Common myeloid progenitor, CD34-positive (primary cell): ENCODE results near the gene SPATA19. TPM values are rescaled to one million over a fixed set of nuclear protein-coding genes. Genes with fewer than 3 reads are reported as not detected.

Experiments
- CTCF ChIA-PET: fragments of 350-600 bp; sonication (Branson Sonifier 250); formaldehyde crosslinking; loops from one replicate; lab custom pipeline; 2021; ENCODE audit warnings: antibody characterized with exemption; lab: Charles Lee
- POLR2A ChIA-PET: fragments of 350-600 bp; sonication (Branson Sonifier 250); formaldehyde crosslinking; loops from one replicate; lab custom pipeline; 2021; ENCODE audit warnings: antibody characterized with exemption; lab: Charles Lee
- DNase-seq, 3 donors: peaks; one replicate each; pipeline versions ENCODE4 v3.0.0 to v3.0.0-alpha.2; 2013
- H3K27ac ChIP-seq, 2 experiments: 1 replicate in 1 of 2; 2 replicates in 1 of 2; pipeline ENCODE4 v1.7.0; 2013; ENCODE audit warnings: inconsistent platforms in 2 of 2, low read length in 2 of 2, mild to moderate bottlenecking in 2 of 2, low read depth in 1 of 2, moderate library complexity in 1 of 2; ENCODE audit not compliant: severe bottlenecking in 2 of 2, insufficient read depth in 1 of 2, poor library complexity in 1 of 2
- H3K27me3 ChIP-seq, 5 experiments: replicated peaks in 2 of 5; 1 replicate in 3 of 5; 2 replicates in 2 of 5; pipeline versions ENCODE4 v1.6.1 to v1.7.0; 2013; ENCODE audit warnings: low read length in 4 of 5, mild to moderate bottlenecking in 2 of 5, moderate library complexity in 2 of 5, inconsistent platforms in 1 of 5; ENCODE audit not compliant: insufficient read depth in 5 of 5, control insufficient read depth in 4 of 5
- H3K36me3 ChIP-seq, 4 experiments: 1 replicate in 2 of 4; 2 replicates in 2 of 4; pipeline versions ENCODE4 v1.6.1 to v1.7.0; 2013; ENCODE audit warnings: low read length in 3 of 4, control low read depth in 1 of 4, mild to moderate bottlenecking in 1 of 4; ENCODE audit not compliant: control insufficient read depth in 4 of 4, insufficient read depth in 4 of 4
- H3K4me1 ChIP-seq, 4 experiments: 1 replicate in 3 of 4; 2 replicates in 1 of 4; pipeline versions ENCODE4 v1.6.1 to v1.7.1; 2013; ENCODE audit warnings: low read length in 3 of 4, mild to moderate bottlenecking in 3 of 4, control low read depth in 1 of 4, inconsistent platforms in 1 of 4, moderate library complexity in 1 of 4; ENCODE audit not compliant: control insufficient read depth in 4 of 4, insufficient read depth in 4 of 4; ENCODE audit errors: control extremely low read depth in 1 of 4
- H3K4me3 ChIP-seq, 7 experiments: 1 replicate in 4 of 7; 2 replicates in 3 of 7; pipeline versions ENCODE4 v1.5.1 to v1.7.0; 2013; ENCODE audit warnings: mild to moderate bottlenecking in 7 of 7, low read length in 6 of 7, moderate library complexity in 6 of 7, inconsistent platforms in 2 of 7, low read depth in 2 of 7, control low read depth in 1 of 7; ENCODE audit not compliant: insufficient read depth in 4 of 7, control insufficient read depth in 1 of 7; ENCODE audit errors: extremely low read depth in 1 of 7
- H3K9me3 ChIP-seq, 5 experiments: 1 replicate in 4 of 5; 2 replicates in 1 of 5; pipeline versions ENCODE4 v1.6.1 to v1.7.1; 2013; ENCODE audit warnings: low read length in 4 of 5, mild to moderate bottlenecking in 2 of 5, inconsistent platforms in 1 of 5, low read depth in 1 of 5, moderate library complexity in 1 of 5; ENCODE audit not compliant: control insufficient read depth in 4 of 5, insufficient read depth in 2 of 5; ENCODE audit errors: control extremely low read depth in 1 of 5
- WGBS: methylation state at CpG from one replicate; pipeline ENCODE4 v1.1.5; 2013; ENCODE audit not compliant: insufficient coverage; 5-methylcytosine and 5-hydroxymethylcytosine counted together
- polyA plus RNA-seq: library from polyadenylated mRNA; unstranded; fragments of 120-200 nt; gene quantifications from one replicate; pipeline ENCODE4 v1.2.1, GENCODE V29; 2013

Gene SPATA19, protein sequence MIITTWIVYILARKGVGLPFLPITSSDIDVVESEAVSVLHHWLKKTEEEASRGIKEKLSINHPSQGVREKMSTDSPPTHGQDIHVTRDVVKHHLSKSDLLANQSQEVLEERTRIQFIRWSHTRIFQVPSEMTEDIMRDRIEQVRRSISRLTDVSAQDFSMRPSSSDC
- polyA plus RNA-seq: not detected

DNA sequence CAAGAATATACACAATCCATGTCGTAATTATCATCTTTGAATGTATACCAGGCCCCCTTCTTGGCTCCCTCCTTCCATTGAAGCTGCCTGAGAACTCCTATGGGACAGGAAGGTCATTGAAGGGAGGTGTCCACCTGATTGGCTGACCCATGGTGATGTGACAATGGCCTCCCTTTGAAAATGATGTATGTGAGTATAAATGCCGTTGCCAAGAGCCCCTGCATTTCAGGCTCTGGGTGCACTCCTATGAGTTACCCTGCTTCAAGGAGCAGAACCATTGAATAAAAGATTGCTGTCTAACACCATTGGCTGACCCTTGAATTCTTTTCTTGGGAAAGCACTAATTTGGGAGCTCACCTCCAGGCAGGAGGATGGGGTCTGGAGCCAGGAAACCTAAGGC lies at the start of gene SPATA19:
Gene SPATA19 (minus strand): TSS at position 101 of the 400 bp plus-strand sequence. CDS start 67 bp downstream, at position 34.
- Histone ChIP-seq H3K27me3 (peaks cover 0 to 13% (median 2%) of the 10 kb centered on the region in 5 experiments), H3K4me3 (no peak within 1 kb of the TSS), H3K36me3 (no peaks in the 10 kb centered on the region), H3K4me1 (no peaks in the 10 kb centered on the region), H3K27ac (no peak within 1 kb of the TSS), H3K9me3 (peaks cover 0 to 5% (median 0%) of the 10 kb centered on the region in 5 experiments)
- DNase-seq: no peak
- ChIA-PET POLR2A (no interaction called here), CTCF (interaction anchor here (1.9 kb wide), 1 partner anchor 10 kb away, joined by 5 read pairs; no protein-coding TSS in a partner anchor)
- 100% methylated on average over 1 of the region's 2 CpGs for WGBS

DNA sequence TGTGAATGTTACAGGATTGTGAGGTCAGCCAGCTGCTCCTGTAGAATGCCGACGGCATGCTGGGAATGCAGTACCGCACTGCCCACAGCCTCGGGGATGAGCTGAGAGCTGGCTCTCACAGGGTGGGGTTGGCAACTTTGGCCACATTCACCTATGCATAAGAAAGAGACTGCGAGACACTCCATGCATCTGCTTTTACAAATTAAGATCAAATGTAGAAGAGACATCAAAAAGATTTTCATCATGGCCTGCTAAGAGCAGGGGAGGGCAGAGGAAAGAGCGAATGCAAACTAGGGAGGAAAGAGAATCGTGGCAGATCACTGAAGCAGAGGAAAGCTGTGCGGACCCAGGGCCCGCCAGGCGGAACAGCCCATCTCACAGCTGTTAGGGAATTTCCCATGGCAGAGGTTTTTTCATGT lies 49.8 kb upstream of the SPATA19 start:
- Histone ChIP-seq H3K27me3 (peaks cover 0 to 9% (median 0%) of the 10 kb centered on the region in 5 experiments), H3K27ac (no peak overlapping the region), H3K36me3 (no peaks in the 10 kb centered on the region), H3K4me1 (no peaks in the 10 kb centered on the region), H3K9me3 (no peaks in the 10 kb centered on the region), H3K4me3 (no peak overlapping the region)
- WGBS: 80% methylated on average over 8 of the region's 10 CpGs
- DNase-seq: no peak
- ChIA-PET CTCF (no interaction called here), POLR2A (no interaction called here)

DNA sequence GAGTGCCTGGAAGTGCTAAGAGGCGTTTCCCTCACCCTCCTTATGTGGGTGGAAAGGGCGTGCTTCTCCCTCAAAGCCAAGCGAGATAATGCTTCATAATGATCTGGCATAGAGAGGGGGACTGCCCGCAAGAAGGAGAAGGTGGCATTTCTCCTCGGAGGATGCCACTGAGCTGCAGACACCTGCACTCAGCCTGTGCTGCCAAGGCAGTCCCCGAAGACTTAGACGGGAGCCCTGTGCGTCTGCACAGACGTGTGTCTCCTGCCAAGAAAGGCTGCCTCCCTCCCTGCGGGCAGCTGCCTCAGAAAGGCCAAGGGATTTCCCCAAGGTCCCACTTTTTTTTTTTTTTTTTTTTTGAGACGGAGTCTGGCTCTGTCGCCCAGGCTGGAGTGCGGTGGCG lies 48.1 kb upstream of the SPATA19 start:
- no peaks in the 10 kb centered on the region for H3K36me3 ChIP-seq
- no peaks in the 10 kb centered on the region for H3K9me3 ChIP-seq
- H3K4me1 ChIP-seq: no peaks in the 10 kb centered on the region
- H3K27ac ChIP-seq: no peak overlapping the region
- DNase-seq: no peak
- H3K27me3 ChIP-seq: peaks cover 0 to 7% (median 0%) of the 10 kb centered on the region in 5 experiments
- ChIA-PET POLR2A (no interaction called here), CTCF (no interaction called here)
- WGBS: 95% methylated on average over 9 of the region's 14 CpGs
- H3K4me3 ChIP-seq: no peak overlapping the region

DNA sequence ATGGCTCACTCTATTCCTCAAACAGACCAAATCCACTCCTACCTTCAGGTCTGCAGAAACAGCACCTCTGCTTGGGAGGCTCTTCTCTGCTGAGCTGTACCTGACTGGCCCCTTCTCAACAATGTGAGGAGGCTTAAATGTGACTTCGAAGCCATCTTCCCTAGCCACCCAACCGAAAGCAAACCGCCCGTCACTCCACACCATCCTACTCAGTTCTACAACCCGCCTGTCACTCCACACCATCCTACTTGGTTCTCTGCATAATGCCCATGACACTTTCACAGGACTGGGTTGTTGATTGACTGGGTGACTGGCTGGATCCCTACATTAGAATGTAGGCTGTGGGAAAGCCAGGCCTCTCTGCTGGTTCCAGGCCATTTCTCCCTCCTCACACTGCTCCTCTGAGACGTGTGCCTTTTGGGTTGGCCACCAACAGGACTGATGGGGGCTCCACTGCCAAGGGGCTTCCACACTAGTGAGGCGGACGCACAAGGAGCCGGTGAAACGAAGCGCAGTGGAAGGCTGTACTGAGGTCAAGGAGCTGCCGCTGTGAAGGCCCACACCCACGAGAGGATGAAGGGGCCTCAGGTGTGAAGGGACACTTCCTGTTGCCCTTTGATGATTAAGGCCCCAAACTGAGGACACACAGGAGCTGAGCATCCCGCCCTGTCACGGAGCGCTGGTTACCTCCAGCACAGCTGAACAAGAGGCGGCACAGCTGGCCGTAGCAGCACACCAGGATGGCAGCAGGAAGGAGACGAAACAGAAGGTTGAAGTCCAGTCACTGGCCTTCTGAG lies 47.5 kb upstream of the SPATA19 start:
- no peak for DNase-seq
- POLR2A ChIA-PET: interaction anchor here (0.6 kb wide), 1 partner anchor 665 kb away, joined by 3 read pairs; no protein-coding TSS in a partner anchor
- no peak overlapping the region for H3K4me3 ChIP-seq
- H3K36me3 ChIP-seq: no peaks in the 10 kb centered on the region
- H3K27me3 ChIP-seq: peaks cover 0 to 7% (median 0%) of the 10 kb centered on the region in 5 experiments
- H3K9me3 ChIP-seq: no peaks in the 10 kb centered on the region
- H3K27ac ChIP-seq: no peak overlapping the region
- H3K4me1 ChIP-seq: no peaks in the 10 kb centered on the region
- CTCF ChIA-PET: interaction anchor here (0.9 kb wide), 1 partner anchor 11 kb away, joined by 3 read pairs; no protein-coding TSS in a partner anchor
- WGBS: 90% methylated on average over 16 of the region's 19 CpGs

DNA sequence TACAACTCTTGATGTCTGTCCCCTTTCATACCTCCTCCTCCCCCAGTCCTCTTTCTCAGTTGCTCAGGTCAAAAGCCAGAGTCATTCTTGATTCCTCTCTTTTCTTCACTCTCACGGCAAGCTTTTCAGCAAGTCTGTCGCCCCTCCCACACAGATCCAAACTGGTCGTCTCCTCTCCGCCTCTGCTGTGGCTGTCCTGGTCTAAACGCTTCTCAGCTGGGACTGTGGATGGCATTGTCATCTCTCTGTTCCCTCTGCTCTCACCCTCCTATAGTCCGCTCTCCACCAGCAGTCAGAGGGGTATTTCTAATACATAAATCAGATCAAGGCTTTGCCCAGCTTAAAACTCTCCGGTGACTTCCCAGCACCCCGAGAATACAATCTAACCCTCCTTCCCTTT lies 46.8 kb upstream of the SPATA19 start:
- Histone ChIP-seq H3K36me3 (no peaks in the 10 kb centered on the region), H3K27me3 (peaks cover 0 to 7% (median 0%) of the 10 kb centered on the region in 5 experiments), H3K9me3 (no peaks in the 10 kb centered on the region), H3K4me1 (no peaks in the 10 kb centered on the region), H3K4me3 (no peak overlapping the region), H3K27ac (no peak overlapping the region)
- ChIA-PET CTCF (interaction anchor here (0.9 kb wide), 1 partner anchor 12 kb away, joined by 3 read pairs; no protein-coding TSS in a partner anchor), POLR2A (interaction anchor here (0.6 kb wide), 1 partner anchor 666 kb away, joined by 3 read pairs; no protein-coding TSS in a partner anchor)
- no peak for DNase-seq
- 83% methylated on average over 8 of the region's 8 CpGs for WGBS

DNA sequence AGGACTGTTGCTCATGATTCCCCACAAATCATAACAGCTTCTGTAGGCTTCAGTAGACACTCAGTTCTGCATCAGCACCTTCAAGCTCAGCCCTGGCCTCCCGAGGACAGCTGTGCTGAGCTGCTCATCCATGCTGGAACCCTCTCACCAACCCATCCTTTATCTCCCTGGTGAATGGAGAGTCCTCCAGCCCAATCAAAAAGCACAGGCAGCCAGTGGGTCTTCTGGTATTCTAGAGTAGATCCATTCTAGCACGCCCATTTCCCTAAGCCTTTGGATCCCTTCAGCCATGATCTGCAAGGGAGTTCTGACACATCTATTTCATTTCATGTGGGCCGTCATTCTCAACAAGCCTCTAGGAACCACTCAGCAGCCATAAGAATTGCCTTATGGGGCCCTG lies 44.6 kb upstream of the SPATA19 start:
- ChIA-PET CTCF (no interaction called here), POLR2A (no interaction called here)
- H3K9me3 ChIP-seq: no peaks in the 10 kb centered on the region
- no peaks in the 10 kb centered on the region for H3K4me1 ChIP-seq
- WGBS: 92% methylated on average over 2 of the region's 3 CpGs
- no peak overlapping the region for H3K27ac ChIP-seq
- no peaks in the 10 kb centered on the region for H3K36me3 ChIP-seq
- DNase-seq: no peak
- no peak overlapping the region for H3K4me3 ChIP-seq
- peaks cover 0 to 6% (median 0%) of the 10 kb centered on the region in 5 experiments for H3K27me3 ChIP-seq

DNA sequence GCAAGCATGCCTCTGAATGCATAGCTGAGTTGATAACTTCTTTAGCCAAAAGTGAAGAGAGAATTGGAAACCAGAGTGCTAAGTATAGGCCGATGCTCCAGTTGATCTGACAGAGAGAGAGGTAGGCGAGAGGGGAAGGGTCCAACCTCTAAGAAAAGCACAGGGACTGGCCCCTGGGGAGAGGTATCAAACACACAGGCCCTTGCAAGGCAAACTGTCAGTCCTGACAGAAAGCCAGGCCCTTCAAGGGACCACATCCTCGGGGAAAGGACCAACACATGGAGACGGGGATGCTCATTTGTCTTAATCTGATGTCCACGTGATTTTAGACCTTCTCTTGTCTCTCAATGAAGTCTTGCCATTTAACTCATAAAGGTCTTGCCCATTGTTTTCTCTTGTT lies 43.9 kb upstream of the SPATA19 start:
- no peak overlapping the region for H3K27ac ChIP-seq
- 89% methylated on average over 5 of the region's 5 CpGs for WGBS
- no peaks in the 10 kb centered on the region for H3K4me1 ChIP-seq
- H3K4me3 ChIP-seq: no peak overlapping the region
- ChIA-PET CTCF (no interaction called here), POLR2A (no interaction called here)
- no peak for DNase-seq
- H3K27me3 ChIP-seq: peaks cover 0 to 6% (median 0%) of the 10 kb centered on the region in 5 experiments
- no peaks in the 10 kb centered on the region for H3K36me3 ChIP-seq
- no peaks in the 10 kb centered on the region for H3K9me3 ChIP-seq
